HG03103 (cell line): ENCODE measurements around the gene AMH.
"Not testable (repeated sequence)": the region's sequence is repeated elsewhere in the genome, so short reads cannot be mapped to it uniquely, and the experiment has no call there.

ENCODE experiments used
- ATAC-seq: cut with Tn5 transposase; IDR thresholded peaks from one replicate; pipeline ENCODE4 v1.9.1; 2021; ENCODE audit warnings: low read depth; ENCODE audit not compliant: unreplicated experiment

Gene AMH

GRCh38 chr19:2249010-2249866 lies at the start of gene AMH:
Gene AMH (plus strand): TSS chr19:2249323. CDS start chr19:2249333, 10 bp downstream.
- no peak for ATAC-seq

DNA sequence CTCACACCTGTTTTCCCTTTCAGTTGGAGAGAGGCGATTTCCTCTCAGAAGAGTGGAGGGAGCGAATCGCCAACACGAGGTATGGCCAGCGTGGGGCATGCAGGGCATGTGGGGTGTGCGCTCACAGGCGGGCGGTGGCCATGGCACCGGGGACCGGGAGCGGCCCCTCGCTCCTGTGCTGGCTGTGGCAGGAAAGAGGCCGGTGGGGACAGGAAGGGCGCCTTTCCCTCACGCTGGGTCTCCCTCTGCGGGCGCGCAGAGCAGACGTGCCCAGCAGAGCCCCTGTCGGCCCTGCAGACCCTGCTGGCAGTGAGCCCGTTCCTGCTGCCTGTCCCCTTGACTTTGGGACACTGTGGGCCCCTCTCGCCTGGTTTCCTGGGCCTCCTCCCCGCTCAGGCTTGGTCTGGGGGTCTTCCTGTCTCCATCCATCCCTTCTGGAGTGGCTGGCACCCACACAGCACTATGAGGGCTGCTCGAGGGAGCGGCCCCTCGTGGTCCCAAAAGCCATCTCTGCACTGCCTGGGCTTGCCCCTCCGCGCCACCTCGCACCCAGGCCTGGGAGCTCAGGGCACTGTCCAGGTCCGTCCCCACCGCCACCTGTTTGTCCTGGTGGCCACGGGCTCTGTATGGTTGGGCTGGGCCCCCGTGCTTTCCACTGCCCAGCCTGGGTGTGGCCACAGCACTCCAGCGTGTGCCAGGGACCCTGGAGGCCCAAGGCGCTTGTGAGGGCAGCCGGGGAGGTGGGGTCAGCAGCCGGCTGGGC lies 49.1 kb upstream of the AMH start:
- no peak for ATAC-seq

- not testable (repeated sequence) for ATAC-seq
Observed at GRCh38 chr19:2200624-2201294, 48.4 kb upstream of the AMH start.

GRCh38 chr19:2201473-2202148 lies 47.5 kb upstream of the AMH start:
- no peak for ATAC-seq

DNA sequence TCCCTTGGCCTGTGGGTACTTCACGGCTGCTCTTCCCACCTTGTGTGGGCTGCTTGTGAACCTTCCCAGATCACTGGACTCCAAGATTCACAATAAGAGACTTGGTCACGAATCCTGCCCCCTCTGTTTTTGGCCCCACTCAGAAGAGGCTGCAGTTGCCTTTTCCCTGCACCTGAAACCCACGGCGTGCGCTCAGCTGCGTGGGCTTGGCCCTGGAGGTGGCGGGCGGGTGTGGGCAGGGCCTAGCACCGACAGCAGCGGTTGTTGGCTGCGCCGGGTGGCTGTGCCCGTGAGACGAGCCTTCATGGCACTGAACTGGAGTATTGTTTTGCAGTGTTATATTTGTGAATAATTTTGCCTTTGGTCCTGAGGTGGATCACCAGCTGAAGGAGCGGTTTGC lies 46.8 kb upstream of the AMH start:
- ATAC-seq: no peak

DNA sequence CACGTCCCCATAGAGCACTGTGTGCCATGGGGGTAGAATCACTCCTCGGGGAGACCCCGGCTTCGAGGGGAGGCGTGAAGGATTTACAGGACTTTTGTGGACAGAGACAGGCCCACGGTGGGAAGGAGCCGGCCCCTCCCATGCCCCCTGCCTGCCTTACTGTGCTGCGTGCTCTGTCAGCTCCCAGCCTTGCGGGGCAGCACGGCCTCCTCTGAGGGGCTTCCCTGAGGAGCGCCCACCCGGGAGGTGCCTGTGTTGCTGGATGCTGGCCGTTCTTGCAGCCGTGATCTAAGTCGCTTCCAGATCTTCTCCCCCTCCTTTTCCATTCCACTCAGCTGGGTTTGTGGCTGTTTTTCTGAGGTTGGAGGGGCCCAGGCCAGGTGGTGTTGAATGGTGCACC lies 42.1 kb upstream of the AMH start:
- no peak for ATAC-seq

DNA sequence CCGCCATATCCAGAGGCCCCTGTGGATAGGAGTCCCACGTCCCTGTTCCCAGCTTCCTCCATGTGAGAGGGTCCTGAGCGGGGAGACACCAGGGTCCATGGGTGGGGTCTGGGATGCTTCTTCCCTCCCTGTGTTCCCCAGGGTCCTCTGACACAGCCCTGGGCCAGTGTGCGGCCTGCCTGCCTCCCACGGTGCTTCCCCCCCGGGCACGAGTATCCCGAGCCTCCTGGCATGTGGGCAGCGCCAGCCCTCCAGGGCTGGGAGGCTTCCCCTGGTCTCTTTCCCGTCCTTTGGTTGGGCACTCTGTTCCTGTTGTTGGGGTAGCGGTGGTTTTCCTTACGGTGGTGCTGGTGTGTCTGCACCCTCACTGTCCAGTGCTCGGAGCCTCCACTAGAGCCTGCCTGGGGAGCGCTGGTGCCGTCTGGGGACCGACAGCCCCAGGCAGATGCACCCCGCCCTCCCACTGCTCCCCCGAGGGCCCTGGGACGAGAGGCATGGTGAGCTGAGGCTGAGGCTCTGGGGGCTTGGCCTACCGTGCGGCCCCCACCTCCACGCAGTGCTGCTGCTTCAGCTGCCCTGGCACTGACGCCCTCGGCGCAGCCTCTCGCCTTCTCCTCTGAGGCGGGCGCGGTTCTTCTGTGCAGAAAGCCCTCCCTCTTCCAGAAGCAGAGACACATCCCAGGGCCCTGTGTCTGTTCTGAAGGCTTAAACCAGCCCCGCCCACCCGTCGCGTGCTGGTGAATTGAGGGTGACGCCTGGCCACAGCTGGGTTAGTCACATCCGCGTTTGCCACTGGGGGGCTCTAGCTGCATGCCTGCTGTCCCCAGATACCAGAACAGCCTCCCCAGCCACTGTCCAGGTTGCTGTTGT lies 40.9 kb upstream of the AMH start:
- no peak for ATAC-seq

DNA sequence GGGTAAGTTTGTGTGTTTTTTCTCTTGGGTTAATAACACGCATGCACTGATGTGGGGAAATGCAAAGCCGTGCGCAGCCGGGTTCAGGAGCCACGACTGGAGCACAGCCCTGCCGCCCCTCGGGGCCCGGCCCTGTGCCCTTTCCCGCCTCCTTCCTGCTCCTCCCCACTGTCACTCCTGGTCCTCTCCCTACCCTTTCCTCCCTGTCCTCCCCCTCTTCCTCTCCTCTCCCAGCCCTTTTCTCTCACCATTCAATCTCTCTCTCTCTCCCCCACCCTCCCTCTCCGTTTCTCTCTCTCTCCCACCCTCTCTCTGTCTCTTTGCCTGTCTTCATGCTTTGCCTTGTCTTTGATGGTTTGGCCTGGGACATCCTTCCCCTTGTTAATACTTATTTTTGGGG lies 40.1 kb upstream of the AMH start:
- ATAC-seq: no peak

- no peak for ATAC-seq
Observed at GRCh38 chr19:2209408-2209807, 39.7 kb upstream of the AMH start.

GRCh38 chr19:2210206-2210605 lies 38.9 kb upstream of the AMH start:
- ATAC-seq: no peak

DNA sequence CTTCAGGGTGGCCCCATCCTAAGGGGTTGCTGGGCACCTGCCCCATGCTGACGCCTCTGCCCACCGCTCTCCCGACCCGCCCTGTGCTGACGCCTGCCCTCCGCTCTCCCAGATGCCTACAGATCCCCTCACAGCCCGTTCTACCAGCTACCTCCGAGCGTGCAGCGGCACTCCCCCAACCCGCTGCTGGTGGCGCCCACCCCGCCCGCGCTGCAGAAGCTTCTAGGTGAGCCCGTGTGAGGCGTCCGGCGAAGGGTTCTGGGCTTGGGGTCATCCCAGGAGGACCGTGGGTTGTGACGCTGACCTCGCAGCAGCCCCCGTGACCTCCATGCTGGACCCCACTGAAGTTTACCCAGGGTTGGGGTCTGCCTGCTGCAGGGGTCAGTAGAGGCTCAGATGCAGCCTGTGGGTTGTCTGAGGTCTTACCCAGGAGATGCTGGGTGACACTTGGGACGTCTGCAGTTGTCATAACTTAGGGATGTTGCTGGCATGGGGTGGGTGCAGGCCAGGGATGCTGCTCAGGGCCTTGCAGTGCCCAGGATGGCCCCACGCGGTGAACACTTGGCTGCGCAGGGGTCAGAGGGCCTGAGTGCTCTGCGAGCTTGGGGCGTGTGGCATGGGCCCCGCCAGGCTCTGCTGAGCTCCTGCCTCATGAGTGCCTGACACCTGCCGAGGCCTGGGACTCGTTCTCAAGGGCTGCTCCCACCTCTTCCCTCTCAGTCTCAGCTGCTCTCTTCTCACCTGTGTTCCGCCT lies 38.0 kb upstream of the AMH start:
- no peak for ATAC-seq

DNA sequence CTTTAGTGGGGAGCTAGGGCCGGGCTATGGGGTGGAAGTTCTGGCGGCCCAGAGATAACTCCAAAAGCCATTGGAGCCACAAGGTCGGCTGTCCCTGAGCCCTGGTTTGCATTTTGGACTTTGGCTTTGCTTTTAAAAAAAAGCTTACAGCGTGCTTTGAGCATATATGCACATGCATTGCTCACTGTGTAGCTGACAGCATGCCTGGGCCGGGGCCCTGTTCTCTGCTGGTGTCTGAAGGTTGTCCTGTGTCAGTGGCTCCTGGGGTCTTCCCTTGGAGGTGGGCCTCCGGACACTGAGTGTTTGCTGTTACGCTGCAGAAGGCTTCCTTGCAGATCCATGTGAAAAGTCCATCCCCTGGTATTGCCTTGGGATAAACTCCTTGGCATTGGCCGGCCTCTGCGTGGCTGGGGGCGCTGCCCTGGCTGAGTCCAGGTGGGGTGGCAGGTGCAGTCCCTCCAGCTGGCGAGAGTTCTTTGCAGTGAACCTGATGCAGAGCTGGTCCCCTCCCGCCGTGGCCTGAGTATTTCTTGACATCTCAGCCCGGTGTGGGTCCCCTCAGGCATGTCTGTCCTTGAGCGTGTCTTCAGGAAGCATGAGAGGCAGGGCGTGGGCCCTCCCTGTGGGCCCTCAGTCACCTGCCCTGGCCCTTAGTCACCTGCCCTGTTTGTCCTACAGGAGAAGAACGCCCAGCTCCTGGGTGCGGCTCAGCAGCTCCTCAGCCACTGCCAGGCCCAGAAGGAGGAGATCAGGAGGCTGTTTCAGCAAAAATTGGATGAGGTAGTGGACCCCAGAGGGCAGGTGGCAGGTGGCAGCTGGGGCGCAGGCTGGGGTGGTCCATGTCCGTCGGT lies 36.0 kb upstream of the AMH start:
- no peak for ATAC-seq

DNA sequence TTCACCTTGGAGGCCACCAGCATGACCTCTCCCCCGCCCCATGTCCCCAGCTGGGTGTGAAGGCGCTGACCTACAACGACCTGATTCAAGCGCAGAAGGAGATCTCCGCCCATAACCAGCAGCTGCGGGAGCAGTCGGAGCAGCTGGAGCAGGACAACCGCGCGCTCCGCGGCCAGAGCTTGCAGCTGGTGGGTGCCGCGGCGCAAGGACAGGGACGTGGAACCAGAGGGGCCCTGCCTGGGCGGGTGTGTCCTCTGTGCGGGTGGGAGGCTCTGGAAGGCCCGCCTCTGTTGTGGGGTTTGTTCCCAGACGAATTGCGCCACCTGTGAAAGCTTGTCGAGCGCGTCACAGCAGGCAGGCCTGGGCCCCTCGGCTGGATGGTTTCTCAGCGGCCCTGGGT lies 35.3 kb upstream of the AMH start:
- no peak for ATAC-seq

- no peak for ATAC-seq
Observed at GRCh38 chr19:2214251-2214650, 34.9 kb upstream of the AMH start.

DNA sequence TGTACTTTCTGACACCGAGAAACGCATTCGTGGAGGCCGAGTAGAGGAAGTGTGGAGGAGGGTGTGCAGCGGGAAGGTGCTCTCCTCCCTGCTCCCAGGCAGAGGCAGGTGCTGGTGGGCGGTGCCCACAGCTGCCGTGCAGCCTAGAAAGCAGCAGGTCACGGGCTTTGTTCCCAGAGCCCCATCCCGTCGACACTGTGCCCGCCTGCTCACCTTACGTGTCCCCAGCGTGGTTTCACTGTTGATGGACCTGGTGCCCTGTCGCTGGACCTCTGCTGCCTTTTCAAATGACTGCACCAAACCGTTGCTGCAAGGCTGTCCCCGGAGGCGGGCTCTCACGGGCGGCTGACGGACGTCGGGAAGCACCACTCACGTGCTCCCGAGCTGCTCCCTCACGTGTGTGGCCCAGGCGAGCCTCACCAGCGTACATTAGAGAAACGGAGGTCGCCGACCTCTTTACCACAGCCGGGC lies 33.8 kb upstream of the AMH start:
- no peak for ATAC-seq

DNA sequence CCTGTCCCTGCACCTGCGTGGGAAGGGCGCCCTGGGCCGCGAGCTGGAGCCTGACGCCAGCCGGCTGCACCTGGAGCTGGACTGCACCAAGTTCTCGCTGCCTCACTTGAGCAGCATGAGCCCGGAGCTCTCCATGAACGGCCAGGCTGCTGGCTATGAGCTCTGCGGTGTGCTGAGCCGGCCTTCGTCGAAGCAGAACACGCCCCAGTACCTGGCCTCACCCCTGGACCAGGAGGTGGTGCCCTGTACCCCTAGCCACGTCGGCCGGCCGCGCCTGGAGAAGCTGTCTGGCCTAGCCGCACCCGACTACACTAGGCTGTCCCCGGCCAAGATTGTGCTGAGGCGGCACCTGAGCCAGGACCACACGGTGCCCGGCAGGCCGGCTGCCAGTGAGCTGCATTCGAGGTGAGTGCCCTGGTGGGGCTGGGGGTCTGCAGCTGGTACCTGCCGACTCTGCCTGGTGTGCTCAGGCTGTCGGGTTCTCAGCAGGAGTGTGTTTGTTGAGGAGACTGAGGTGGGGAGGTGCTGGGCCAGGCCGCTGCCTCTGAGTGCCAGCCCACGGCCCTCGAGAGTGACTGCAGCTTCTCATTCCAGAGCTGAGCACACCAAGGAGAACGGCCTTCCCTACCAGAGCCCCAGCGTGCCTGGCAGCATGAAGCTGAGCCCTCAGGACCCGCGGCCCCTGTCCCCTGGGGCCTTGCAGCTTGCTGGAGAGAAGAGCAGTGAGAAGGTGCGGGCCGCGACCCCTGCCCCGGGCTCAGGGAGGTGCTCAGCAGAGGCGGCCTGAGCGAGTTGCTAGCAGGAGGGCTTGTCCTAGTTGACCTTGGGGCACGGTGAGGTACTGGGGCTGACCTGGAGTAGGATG lies 32.5 kb upstream of the AMH start:
- ATAC-seq: no peak

DNA sequence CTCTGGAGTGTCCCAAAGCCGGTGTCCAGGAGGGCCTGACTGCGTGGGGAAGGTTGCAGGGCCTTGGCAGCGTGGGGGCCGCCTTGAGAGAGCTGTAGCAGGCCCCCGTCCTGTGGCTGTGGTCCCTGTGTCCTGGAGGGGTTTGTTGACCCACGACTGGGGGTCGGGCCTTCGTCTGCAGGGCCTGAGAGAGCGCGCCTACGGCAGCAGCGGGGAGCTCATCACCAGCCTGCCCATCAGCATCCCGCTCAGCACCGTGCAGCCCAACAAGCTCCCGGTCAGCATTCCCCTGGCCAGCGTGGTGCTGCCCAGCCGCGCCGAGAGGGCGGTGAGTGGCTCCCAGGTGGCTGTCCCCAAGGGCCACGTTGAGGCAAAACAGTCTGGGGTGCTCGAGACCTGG lies 31.5 kb upstream of the AMH start:
- ATAC-seq: no peak
